Pons (tissue), 1 donor: Measurements from ENCODE around the gene SCN8A.
"Not testable (repeated sequence)": the region's sequence is repeated elsewhere in the genome, so short reads cannot be mapped to it uniquely, and the experiment has no call there.

Source experiments
- DNase-seq: peaks from one replicate; pipeline ENCODE4 v3.0.0-alpha.2; 2016; ENCODE audit warnings: low spot score

The SCN8A gene

DNA sequence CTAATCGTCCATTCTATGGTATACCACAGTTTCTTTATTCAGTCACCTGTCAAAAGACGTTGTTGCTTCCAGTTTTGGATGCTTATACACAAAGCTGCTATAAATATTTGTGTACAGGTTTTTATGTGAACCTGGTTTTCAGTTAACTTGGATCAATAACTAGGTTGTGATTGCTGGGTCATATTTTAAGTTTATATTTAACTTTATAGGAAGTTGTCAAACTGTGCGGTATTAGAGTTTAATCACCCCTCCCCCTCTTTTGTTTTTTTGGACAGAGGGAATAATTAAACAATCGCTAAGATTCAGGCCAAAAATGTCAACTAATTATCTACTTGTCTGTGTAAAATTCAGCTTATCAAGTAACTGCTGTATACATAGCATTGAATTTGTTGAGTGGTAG lies 34.3 kb downstream of the SCN8A start:
- DNase-seq, result no peak

DNA sequence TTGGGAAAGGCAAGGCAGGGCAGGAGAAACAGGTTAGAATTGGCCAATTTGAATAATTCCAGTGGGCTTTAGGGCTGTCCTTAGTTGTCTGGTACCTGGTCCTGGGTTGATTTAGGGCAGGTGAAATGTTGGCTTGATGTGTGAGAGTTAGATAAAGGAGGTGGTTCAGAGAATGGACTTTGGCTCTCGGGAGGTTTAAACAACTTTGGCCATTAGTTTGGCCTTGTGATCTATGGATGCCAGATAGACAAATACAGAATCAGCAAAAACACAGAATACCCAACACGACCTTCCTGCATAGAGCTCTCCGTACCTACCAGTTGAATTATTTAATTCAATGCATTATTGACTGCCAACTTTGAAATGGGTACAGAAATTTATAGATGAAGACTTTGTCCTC lies 35.1 kb downstream of the SCN8A start:
- DNase-seq, result no peak

GRCh38 chr12:51626629-51627028 lies 35.6 kb downstream of the SCN8A start:
- DNase-seq, result no peak

DNA sequence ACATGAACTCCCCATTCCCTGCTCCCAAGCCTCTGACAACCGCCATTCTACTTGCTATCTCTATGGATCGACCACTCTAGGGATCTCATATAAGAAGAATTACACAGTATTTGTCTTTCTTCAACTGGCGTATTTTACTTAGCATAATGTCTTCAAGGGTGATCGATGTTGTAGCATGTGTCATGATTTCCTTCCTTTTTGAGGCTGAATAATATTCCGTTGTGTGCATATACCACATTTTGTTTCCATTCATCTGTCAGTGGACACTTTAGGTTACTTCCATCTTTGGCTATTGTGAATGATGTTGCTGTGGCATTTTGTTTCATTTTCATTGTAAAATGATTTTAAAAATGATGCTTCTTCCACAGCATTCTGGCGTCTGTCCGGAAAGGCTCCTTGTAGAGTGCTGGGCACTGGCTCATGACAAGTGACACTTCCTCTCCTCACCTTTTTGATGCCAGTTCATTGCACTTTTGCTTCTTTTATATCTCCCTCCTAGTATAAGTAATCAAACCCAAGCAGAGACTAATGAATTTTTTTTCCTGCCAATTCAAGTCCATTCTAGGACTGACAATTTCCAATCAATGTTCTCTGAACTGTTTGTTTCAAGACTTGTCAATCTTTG lies 39.3 kb downstream of the SCN8A start:
- DNase-seq, result no peak

- DNase-seq, result no peak
Measured at GRCh38 chr12:51630986-51631385, 40.0 kb downstream of the SCN8A start.

DNA sequence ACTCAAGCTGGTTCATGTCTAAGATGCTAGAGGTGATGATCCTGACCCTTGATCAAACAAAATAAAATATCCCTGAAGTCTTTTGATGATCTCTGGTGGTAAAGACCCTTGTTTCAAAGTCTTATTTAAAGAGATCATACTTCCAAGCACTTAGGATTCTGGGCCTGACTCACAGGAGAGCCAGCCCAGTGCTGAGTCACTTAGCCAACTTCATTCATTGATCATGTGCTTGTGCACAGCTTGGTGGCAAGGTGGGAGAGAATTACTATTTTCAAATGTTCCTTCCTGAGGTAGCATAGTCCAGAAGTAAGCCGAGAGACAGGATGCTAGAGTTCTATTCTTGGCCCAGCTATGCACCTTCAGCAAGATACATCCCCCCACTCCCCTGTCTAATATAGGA lies 40.6 kb downstream of the SCN8A start:
- peak; percentile 22 for DNase-seq

GRCh38 chr12:51632623-51633022 lies 41.6 kb downstream of the SCN8A start:
- no peak for DNase-seq

DNA sequence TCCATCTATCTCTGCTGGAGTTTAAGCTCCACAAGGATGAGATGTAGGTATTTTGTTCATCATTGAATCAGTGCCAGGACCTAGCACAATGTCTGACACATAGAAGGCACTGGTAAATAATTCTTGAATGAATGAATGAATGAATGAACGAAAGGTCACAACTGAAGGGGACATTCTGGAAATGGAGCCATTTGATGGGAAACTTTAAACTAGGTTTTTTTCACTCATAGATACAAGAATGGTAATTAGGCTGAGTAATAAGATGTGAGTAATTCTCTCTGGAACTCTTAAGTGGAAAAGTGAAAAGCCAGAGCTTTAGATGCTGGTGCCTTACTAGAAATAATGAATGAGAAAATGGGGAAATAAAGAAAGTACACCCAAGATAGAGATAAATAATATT lies 44.3 kb downstream of the SCN8A start:
- DNase-seq, result no peak

- DNase-seq, result no peak
Measured at GRCh38 chr12:51636581-51636980, 45.5 kb downstream of the SCN8A start.

DNA sequence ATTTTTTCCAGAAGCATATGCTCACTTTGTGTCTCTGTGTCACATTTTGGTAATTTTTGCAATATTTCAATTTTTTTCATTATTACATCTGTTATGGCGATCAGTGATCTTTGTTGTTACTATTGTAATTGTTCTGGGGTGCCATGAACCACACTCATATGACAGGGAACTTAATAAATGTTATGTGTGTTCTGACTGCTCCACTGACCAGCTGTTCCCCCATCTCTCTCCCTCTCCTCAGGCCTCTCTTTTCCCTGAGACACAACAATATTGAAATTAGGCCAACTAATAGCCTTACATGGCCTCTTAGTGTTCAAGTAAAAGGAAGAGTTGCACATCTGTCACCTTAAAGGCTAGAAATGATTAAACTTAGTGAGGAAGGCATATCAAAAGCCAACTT lies 46.0 kb downstream of the SCN8A start:
- DNase-seq, result no peak

- DNase-seq, result no peak
Measured at GRCh38 chr12:51639361-51639760, 48.3 kb downstream of the SCN8A start.

GRCh38 chr12:51642286-51642685 lies 51.3 kb downstream of the SCN8A start:
- DNase-seq, result no peak

GRCh38 chr12:51643951-51644350 lies 52.9 kb downstream of the SCN8A start:
- DNase-seq, result no peak

DNA sequence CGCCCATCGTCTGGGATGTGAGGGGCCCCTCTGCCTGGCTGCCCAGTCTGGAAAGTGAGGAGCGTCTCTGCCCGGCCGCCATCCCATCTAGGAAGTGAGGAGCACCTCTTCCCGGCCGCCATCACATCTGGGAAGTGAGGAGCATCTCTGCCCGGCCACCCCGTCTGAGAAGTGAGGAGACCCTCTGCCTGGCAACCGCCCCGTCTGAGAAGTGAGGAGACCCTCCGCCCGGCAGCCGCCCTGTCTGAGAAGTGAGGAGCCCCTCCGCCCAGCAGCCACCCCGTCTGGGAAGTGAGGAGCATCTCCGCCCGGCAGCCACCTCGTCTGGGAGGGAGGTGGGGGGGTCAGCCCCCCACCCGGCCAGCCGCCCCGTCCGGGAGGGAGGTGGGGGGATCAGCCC lies 53.7 kb downstream of the SCN8A start:
- not testable (repeated sequence) for DNase-seq

DNA sequence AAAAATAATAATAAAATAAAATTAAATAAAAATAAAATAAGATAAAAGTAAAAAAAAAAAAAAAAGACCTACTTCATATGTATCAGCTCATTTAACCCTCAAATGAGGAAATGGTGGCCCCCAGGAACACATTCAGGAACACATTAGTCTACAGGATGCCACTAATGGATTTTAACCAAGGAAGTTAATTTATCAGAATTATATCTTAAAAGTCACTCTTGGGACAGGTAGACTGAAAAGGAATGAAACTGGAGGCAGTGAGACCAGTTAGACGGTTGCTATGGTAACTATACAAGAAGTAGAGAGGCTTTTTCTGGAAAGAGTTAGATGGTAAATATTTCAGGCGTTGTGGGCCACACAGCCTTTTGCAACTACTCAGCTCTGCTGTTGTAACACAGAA lies 54.9 kb downstream of the SCN8A start:
- no peak for DNase-seq

- DNase-seq, result no peak
Measured at GRCh38 chr12:51647647-51648046, 56.6 kb downstream of the SCN8A start.

DNA sequence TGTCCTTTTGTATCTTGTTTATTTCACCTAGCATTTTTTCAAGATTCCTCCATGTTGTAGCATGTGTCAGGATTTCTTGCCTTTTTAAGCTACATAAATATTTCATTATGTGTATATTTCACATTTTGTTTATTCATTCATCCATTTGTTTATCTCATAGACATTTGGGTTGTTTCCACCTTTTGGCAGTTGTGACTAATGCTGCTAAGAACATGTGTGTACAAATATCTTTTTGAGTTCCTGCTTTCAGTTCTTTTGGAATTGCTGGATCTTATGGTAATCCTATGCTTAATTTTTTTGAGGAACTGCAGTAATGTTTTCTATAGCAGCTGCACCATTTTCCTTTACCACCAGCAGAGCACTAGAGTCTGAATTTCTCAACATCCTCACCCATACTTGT lies 62.4 kb downstream of the SCN8A start:
- DNase-seq, result no peak

GRCh38 chr12:51661199-51661598 lies 70.2 kb downstream of the SCN8A start:
- no peak for DNase-seq

DNA sequence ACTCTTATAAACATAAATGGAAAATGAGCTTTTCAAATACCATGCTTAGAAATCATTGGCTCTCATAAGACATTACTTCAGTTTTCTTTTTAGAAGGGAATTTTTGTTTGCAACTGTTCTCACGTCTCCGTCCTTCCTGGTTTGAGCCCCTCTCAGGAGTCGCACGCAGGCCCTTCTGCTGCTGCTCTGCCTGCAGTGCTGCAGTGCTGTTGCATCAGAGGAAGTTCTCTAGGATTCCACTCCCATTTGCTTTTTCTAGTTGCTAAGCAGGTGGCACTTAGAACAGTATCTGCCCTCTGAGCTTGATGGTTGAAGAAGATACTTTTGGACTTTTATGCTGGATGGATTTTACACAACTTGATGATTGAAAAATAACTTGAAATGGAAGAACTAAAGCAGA lies 70.8 kb downstream of the SCN8A start:
- DNase-seq, result no peak

DNA sequence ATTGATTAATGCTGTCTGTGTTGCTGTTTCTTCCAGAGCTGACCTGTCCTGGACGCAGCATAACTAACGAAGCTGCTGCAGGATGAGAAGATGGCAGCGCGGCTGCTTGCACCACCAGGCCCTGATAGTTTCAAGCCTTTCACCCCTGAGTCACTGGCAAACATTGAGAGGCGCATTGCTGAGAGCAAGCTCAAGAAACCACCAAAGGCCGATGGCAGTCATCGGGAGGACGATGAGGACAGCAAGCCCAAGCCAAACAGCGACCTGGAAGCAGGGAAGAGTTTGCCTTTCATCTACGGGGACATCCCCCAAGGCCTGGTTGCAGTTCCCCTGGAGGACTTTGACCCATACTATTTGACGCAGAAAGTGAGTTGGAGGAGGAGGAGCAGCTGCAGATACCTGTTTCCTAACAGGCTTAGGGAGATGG lies 71.7 kb downstream of the SCN8A start:
- DNase-seq, result no peak

DNA sequence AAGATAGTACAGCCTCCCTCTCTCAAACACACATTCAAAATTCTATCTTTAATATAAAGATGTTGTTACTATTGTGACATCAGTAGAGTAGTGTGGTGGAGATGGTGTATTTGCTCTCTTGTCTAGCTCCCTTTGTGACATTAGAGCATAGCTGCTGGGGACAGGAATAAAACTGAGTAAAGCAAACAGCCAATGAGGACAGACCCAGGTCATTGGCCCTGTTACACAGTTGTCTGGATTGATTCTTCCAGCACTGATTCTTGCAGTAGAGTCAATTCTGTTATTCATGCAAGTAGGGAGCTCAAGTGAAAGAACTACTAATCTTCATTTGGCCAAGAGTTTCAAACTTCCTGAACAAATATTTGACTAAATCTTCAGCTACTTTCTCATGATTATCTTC lies 72.4 kb downstream of the SCN8A start:
- DNase-seq, result no peak

GRCh38 chr12:51666696-51667095 lies 75.7 kb downstream of the SCN8A start:
- DNase-seq, result no peak

DNA sequence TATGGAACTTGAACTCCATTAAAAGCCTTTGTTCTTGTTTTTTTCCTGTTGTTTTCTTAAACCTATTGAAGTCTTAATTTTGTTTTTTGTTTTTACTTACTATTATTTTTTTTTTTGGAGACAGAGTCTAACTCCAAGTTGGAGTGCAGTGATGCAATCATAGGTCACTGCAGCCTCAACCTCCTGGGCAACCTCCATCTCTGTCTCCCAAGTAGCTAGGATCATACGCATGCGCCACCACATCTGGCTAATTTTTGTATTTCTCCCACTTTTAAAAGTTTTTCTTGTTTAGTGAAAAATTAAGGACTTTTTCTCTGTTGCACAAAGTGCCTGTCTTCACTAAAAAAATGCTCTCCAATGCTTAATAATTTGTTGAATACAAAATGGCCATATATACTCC lies 76.2 kb downstream of the SCN8A start:
- no peak for DNase-seq

DNA sequence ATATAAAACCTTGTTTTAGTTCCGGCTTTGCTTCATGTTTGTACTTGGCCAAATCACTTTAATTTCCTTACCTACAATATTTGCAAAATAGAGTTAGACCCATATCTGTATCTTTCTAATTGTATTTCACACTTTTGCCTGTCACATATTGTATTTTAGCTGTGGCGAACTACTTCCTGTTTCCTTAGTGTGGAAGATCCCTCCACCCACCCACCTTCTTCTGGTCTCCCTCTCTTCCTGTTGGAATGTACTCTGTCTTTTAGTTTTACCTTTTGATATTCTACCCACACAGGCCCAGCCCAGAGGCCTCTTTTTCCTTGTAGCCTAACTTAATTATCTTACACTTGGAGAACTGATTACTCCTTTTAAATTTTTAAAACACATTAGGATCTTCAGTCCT lies 78.2 kb downstream of the SCN8A start:
- no peak for DNase-seq

DNA sequence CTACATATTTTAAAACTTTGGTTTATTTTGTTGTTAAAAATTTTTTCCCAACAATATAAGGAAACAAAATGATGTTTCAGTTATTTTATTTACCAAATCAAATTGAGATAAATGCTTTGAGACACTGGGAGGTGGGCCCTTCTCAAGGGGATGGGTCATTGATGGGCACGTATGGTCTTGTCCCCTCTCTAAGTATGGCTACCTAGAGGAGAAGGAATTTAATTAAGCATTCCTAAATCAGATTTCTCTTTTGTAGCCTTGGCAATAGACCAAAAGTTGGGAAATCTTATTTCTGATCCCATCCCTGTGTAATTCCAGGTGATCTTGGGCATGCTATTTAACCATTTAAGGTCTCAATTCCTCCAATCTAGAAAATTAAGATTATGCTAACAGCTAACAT lies 79.0 kb downstream of the SCN8A start:
- DNase-seq, result no peak
